Measurements from ENCODE around the gene PTBP2.

PTBP2 gene

DNA sequence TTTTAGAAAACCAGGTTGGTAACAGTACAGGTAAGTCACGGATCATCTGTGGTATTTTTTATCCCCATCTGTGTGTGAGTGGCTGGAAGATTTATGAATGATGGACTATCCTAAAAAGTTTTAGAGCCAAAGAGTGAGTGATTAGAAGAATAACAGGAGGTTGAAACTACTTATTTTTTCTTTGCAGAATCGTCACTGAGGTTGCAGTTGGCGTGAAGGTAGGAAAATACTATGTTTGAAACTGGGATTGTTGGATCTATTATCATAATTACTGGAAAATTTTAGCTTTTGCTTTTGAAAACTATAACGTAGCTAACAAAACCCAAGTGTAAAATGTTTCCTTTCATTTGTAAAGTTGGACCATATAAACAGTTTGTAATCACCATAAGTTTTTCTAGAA, 1.8 kb downstream of the PTBP2 start:
- Histone ChIP-seq H3K36me3 (peaks cover 32 to 50% (median 43%) of the 10 kb centered on the region in 11 experiments), H3K9ac (peak overlapping the region; percentile 93 to 99 (median 97)), H3K4me3 (peak overlapping the region; percentile 86 to 98 (median 94)), H3K9me3 (replicated peaks in 1 of 11) (peaks cover 7 to 34% (median 24%) of the 10 kb centered on the region in 11 experiments; a peak in 17 of 22 replicates), H3K4me1 (peaks cover 12 to 27% (median 19%) of the 10 kb centered on the region in 10 experiments; a peak in 19 of 20 replicates), H3K27ac (peak overlapping the region; percentile 87 to 98 (median 94); a peak in 20 of 22 replicates), H3K4me2 (peak overlapping the region; percentile 74 to 99 (median 86)), H3K27me3 (no peaks in the 10 kb centered on the region), H4K20me1 (peaks cover 0 to 41% (median 14%) of the 10 kb centered on the region in 11 experiments; a peak in 15 of 22 replicates)
- TF ChIP-seq Cebpa-rat (IDR thresholded peaks at IDR 0.05) = no peak

DNA sequence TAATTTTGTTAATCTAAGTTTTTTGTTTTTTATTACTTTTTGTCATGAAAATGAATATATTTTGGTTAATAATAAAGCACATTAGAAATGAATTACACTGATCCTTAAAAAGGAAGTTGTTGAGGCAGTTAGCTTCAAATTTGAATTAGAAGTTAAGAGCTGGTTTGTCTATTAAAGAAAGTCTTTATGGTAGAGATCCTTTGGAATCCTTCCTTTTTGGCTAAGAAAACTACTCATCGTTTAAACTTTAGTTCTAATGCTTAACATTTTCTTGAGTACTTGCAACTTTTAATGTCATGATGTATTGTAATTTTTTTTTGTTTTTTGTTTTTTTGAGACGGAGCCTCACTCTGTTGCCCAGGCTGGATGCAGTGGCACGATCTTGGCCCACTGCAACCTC, 2.4 kb downstream of the PTBP2 start:
- peaks cover 38 to 56% (median 49%) of the 10 kb centered on the region in 11 experiments for H3K36me3 ChIP-seq
- H3K27me3 ChIP-seq = no peaks in the 10 kb centered on the region
- peaks cover 7 to 40% (median 28%) of the 10 kb centered on the region in 11 experiments; a peak in 19 of 22 replicates for H3K9me3 ChIP-seq (replicated peaks in 1 of 11)
- peak overlapping the region in 5 of 11 experiments; percentile 93 to 99 (median 96); a peak in 4 of 22 replicates for H3K9ac ChIP-seq
- no peak for TF ChIP-seq Cebpa-rat (IDR thresholded peaks at IDR 0.05)
- peaks cover 0 to 47% (median 20%) of the 10 kb centered on the region in 11 experiments; a peak in 18 of 22 replicates for H4K20me1 ChIP-seq
- peaks cover 12 to 27% (median 19%) of the 10 kb centered on the region in 10 experiments; a peak in 19 of 20 replicates for H3K4me1 ChIP-seq
- peak overlapping the region in 1 of 11 experiments; percentile 93; a peak in 1 of 22 replicates for H3K27ac ChIP-seq
- H3K4me2 ChIP-seq = peak overlapping the region; percentile 48 to 99 (median 86); a peak in 21 of 22 replicates
- H3K4me3 ChIP-seq = peak overlapping the region in 8 of 10 experiments; percentile 86 to 98 (median 93); a peak in 10 of 20 replicates

DNA sequence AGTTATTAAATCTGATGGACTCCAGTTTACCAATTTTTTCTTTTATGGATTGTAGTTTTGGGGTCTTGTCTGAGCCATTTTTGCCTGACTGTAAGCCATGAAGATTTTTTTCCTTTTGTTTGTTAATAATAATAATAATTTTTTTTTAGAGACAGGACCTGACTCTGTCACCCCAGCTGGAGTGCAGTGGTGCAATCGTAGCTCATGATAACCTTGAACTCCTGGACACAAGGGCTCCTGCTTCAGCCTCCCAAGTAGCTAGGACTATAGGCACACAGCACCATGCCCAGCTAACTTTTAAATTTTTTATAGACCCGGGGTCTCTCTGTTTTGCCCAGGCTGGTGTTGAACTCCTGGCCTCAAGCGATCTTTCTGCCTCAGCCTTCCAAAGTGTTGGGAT, 6.3 kb downstream of the PTBP2 start:
- no peak overlapping the region for H3K4me3 ChIP-seq
- no peak overlapping the region for H3K9ac ChIP-seq
- peaks cover 0 to 74% (median 54%) of the 10 kb centered on the region in 11 experiments; a peak in 18 of 22 replicates for H4K20me1 ChIP-seq
- peaks cover 7 to 73% (median 65%) of the 10 kb centered on the region in 11 experiments; a peak in 20 of 22 replicates for H3K9me3 ChIP-seq (replicated peaks in 1 of 11)
- peaks cover 5 to 36% (median 14%) of the 10 kb centered on the region in 10 experiments; a peak in 18 of 20 replicates for H3K4me1 ChIP-seq
- H3K4me2 ChIP-seq = no peak overlapping the region
- H3K27me3 ChIP-seq = no peaks in the 10 kb centered on the region
- H3K36me3 ChIP-seq = peaks cover 56 to 95% (median 85%) of the 10 kb centered on the region in 11 experiments
- no peak for TF ChIP-seq Cebpa-rat (IDR thresholded peaks at IDR 0.05)
- no peak overlapping the region for H3K27ac ChIP-seq

DNA sequence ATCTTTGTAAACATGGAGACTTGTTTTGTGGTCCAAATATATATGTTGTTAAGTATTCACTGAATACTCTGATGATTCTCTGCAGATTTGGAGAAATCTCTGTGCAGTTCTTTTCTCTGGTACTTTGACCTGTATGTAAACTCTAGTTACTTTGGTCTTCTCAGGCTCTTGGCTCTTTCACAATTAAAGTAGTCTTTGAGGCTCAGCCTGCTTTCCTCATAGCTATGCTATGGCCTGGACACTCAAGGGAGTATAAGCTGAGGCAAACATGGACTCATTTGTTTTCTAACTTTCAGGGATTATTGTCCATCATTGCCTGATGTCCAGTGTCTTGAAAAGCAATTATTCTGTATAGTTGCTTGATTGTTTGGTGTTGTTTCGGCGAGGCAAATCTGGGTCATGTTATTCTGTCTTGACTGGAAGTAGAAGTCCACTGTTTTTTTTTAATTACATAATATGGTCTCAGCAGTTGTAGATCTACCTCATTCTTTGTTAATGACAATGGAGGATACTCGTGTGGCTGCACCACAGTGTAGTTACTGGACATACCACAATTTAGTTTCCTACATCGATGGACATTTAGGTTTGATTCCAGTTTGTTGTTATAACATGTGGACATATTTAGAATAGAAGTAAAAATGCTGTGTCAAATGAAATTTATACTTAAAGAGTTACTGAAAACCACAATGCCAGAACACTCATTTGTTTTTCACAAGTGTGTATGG, 9.2 kb downstream of the PTBP2 start:
- H3K4me2 ChIP-seq = peak overlapping the region in 2 of 11 experiments; percentile 23 to 60; a peak in 4 of 22 replicates
- TF ChIP-seq Cebpa-rat (IDR thresholded peaks at IDR 0.05) = no peak
- H3K4me1 ChIP-seq = peaks cover 0 to 23% (median 0%) of the 10 kb centered on the region in 10 experiments; a peak in 4 of 20 replicates
- no peaks in the 10 kb centered on the region for H3K27me3 ChIP-seq
- H3K9me3 ChIP-seq (replicated peaks in 1 of 11) = peaks cover 7 to 95% (median 85%) of the 10 kb centered on the region in 11 experiments; a peak in 20 of 22 replicates
- no peak overlapping the region for H3K4me3 ChIP-seq
- peaks cover 0 to 90% (median 63%) of the 10 kb centered on the region in 11 experiments; a peak in 18 of 22 replicates for H4K20me1 ChIP-seq
- peaks cover 71 to 100% (median 96%) of the 10 kb centered on the region in 11 experiments for H3K36me3 ChIP-seq
- H3K27ac ChIP-seq = peak overlapping the region in 1 of 11 experiments; percentile 20; a peak in 1 of 22 replicates
- no peak overlapping the region for H3K9ac ChIP-seq

DNA sequence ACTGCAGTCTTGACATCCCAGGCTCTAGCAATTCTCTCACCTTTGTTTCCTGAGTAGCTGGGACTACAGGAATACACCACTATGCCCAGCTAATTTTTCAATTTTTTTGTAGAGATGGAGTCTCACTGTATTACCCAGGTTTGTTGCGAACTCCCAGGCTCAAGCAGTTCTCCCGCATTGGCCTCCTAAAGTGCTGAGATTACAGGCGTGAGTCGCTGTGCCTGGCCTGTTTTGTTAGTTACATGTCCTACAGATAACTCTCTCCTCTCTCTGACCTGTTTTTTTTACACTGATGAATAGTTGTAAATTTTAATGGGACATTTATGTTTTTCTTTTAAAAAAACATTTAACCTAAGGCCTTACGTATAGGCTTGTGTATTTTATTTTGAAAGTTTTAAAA, 19.8 kb downstream of the PTBP2 start:
- Histone ChIP-seq H4K20me1 (peaks cover 6 to 89% (median 65%) of the 10 kb centered on the region in 11 experiments; a peak in 20 of 22 replicates), H3K4me3 (no peak overlapping the region), H3K9me3 (replicated peaks in 1 of 11) (peaks cover 11 to 92% (median 79%) of the 10 kb centered on the region in 11 experiments), H3K4me1 (peaks cover 0 to 7% (median 0%) of the 10 kb centered on the region in 10 experiments; a peak in 2 of 20 replicates), H3K4me2 (no peak overlapping the region), H3K27me3 (no peaks in the 10 kb centered on the region), H3K9ac (no peak overlapping the region), H3K27ac (no peak overlapping the region), H3K36me3 (peaks cover 46 to 95% (median 87%) of the 10 kb centered on the region in 11 experiments)
- TF ChIP-seq Cebpa-rat (IDR thresholded peaks at IDR 0.05) = no peak

DNA sequence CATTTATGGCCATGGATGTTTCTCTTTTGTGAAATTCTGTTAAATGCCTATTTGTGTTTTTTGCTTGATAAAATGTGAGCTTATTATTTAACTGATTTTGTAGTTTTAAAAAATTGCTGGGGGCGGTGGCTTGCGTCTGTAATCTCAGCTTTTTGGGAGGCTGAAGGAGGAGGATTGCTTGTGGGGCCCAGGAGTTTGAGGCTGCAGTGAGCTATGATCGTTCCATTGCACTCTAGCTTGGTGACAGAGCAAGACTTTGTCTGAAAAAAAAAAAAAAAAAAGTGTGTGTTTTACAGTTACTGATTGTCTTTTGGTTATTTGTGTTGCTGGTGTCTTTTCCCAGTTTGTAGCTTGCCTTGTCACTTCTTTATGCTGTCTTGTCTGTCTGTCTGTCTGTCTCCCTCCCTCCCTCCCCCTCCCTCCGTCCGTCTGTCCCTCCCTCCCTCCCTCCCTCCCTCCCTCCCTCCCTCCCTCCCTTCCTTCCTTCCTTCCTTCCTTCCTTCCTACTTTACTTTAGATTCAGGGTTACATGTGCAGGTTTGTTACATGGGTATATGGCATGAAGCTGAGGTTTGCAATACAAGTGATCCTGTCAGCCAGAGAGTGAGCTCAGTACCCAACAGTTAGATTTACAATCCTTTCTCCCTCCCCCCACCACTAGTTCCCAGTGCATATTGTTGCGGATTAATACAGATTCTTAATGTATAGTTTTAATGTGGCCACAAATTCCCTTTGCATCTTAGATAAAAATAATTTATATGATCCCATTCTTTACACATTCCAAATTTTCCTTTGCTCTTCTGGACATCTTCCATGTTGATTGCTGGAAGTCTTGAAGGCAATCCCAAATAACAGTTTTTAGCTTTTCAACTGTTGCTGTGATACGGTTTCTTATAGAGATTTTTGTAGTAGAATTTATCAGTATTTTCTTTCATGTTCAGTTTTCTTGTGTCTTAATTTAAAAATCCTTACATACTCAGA, 25.1 kb downstream of the PTBP2 start:
- H3K4me3 ChIP-seq = no peak overlapping the region
- no peak for TF ChIP-seq Cebpa-rat (IDR thresholded peaks at IDR 0.05)
- H3K9ac ChIP-seq = no peak overlapping the region
- no peak overlapping the region for H3K27ac ChIP-seq
- peaks cover 36 to 95% (median 84%) of the 10 kb centered on the region in 11 experiments for H3K36me3 ChIP-seq
- H3K4me1 ChIP-seq = peaks cover 0 to 4% (median 0%) of the 10 kb centered on the region in 10 experiments; a peak in 2 of 20 replicates
- H4K20me1 ChIP-seq = peaks cover 16 to 87% (median 75%) of the 10 kb centered on the region in 11 experiments; a peak in 20 of 22 replicates
- no peak overlapping the region; a peak in 1 of 22 replicates for H3K4me2 ChIP-seq
- no peaks in the 10 kb centered on the region for H3K27me3 ChIP-seq
- peaks cover 11 to 68% (median 43%) of the 10 kb centered on the region in 11 experiments for H3K9me3 ChIP-seq (replicated peaks in 1 of 11)

DNA sequence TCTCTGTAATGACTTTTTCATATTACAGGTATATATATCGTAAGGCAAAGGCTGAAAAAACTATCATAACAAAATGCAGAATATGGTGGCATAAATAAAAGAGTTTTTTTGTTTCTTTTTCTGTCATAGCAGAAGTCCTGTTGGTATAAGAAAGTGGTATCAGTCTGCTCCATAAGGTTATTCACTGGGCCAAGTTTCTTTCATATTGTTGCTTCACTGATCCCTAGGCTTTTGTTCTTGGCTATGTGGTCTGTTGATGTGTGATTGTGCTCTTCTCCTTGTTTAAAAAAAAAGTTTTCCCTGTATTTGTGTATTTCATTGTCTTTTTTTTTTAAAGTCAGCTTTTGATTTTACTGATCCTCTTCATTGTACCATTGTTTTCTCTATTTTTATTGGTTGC, 26.0 kb downstream of the PTBP2 start:
- peaks cover 0 to 4% (median 0%) of the 10 kb centered on the region in 10 experiments; a peak in 2 of 20 replicates for H3K4me1 ChIP-seq
- H3K9ac ChIP-seq = no peak overlapping the region
- peaks cover 16 to 83% (median 74%) of the 10 kb centered on the region in 11 experiments; a peak in 20 of 22 replicates for H4K20me1 ChIP-seq
- no peak overlapping the region for H3K27ac ChIP-seq
- no peak for TF ChIP-seq Cebpa-rat (IDR thresholded peaks at IDR 0.05)
- peaks cover 41 to 95% (median 84%) of the 10 kb centered on the region in 11 experiments for H3K36me3 ChIP-seq
- no peaks in the 10 kb centered on the region for H3K27me3 ChIP-seq
- H3K9me3 ChIP-seq (replicated peaks in 1 of 11) = peaks cover 11 to 62% (median 41%) of the 10 kb centered on the region in 11 experiments
- H3K4me2 ChIP-seq = no peak overlapping the region
- no peak overlapping the region for H3K4me3 ChIP-seq

DNA sequence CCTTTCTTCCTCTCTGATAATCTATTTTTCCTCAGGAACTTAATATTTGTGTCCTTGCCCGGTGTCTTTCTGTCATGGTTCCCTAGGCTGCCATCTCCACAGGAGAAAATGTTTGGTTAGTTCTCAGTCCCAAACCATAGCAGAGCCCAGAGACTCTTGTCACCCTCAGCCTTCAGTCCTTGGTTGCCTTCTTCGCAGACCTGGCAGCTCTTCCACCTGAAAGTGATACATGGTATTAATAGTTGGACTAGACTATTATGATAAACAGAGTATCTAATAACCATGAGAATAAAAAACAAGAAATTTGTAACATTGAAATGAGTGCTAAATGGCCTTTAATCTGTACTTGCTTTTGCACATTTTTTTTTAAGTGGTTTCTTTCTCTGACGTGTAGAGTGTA, 26.5 kb downstream of the PTBP2 start:
- Histone ChIP-seq H4K20me1 (peaks cover 16 to 80% (median 71%) of the 10 kb centered on the region in 11 experiments; a peak in 20 of 22 replicates), H3K9ac (no peak overlapping the region), H3K36me3 (peaks cover 42 to 95% (median 84%) of the 10 kb centered on the region in 11 experiments), H3K4me2 (no peak overlapping the region), H3K9me3 (replicated peaks in 1 of 11) (peaks cover 6 to 62% (median 41%) of the 10 kb centered on the region in 11 experiments), H3K4me3 (no peak overlapping the region), H3K27me3 (no peaks in the 10 kb centered on the region), H3K4me1 (peaks cover 0 to 4% (median 0%) of the 10 kb centered on the region in 10 experiments; a peak in 2 of 20 replicates), H3K27ac (no peak overlapping the region)
- TF ChIP-seq Cebpa-rat (IDR thresholded peaks at IDR 0.05) = no peak

Data from BLaER1 treated with 17β-estradiol and CSF1 and Interleukin-3, amounts not matched to agents 10 nM and 100 nM (cell line).